GM19193 (cell line): ENCODE measurements around the gene PTPRO.

Source experiments
- POLR2A ChIP-seq: IDR thresholded peaks from 4 replicates; pipeline ENCODE4 v1.6.1; 2011; ENCODE audit not compliant: insufficient read depth, insufficient read length; ENCODE audit errors: extremely low read depth

The PTPRO gene

DNA sequence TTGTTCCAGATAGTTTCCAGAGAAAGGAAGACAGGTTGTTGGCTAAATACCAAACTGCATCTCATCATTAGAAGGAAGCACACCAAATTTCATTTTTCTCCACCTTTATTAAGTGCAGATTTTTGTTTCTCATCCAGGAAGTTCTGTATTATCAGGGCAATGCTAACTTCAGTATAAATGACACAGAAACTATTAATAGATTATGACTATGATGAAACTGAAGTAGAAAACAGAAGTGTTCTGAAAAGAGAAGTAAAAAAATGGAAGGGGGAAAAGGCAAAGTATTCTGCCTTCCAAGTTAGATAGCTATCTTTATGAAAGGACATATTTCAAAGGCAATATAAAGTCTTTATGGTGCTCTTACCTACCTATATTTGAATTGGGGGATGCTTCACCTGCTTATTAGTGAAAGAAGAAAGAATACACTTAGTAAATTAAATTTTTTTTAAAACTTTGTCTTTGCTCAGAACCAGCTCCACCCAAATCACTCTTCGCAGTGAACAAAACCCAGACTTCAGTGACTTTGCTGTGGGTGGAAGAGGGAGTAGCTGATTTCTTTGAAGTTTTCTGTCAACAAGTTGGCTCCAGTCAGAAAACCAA lies 223.9 kb downstream of the PTPRO start:
- TF ChIP-seq POLR2A: no peak

DNA sequence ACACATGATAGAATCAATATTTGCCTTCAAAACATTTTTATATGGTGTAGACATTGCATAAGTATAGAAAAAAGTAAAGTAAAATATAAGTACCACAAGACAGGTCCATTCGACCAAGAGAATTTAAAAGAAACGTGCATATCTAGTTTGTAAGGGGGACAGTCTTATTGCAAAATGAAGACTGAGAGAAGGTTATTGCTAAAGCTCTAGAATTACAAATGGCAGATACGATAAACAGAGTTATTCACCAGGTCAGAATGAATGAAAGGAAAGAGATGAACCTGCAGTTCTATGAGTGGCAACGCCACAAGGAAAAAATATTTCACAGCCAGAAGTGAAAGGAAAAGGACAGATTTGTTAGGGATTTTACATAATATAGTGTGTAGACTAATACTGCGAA lies 224.8 kb downstream of the PTPRO start:
- no peak for TF ChIP-seq POLR2A

DNA sequence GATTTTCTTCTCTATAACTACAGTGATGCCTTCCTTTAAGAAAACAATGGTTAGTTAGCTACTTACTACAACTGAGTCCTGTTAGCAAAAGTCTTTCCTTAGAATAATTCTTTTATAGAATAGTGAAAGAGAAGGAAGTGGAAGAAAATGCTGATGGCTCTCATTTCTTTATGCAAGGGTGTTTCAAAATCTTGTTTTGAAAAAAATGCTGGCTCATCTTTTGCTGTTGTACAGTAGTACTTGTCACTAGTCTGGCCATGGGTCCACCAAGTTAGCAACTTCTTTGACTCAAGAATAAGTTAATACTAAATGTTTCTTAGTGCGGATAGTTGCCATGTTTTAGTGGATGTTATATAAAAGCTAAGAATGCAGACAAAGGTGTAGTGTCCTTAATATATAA lies 225.4 kb downstream of the PTPRO start:
- no peak for TF ChIP-seq POLR2A

DNA sequence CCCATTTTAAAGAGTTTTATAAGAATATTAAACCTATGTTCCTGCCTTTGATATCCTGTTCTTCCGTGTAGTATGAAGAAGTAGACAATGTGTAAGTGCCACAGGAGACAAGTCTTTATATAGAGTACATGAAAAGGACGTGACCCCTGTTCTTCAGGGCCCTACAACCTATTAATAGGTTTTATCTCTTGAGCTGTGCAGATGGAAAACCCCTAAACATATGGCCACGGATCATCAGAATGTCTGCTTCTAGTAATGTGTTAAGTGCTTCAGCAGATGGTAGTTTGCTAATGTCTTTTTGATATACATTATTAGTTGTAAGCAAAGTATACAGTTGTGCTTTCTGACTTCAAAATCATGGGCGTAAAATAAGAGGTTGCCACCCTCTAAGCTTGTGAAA lies 228.5 kb downstream of the PTPRO start:
- TF ChIP-seq POLR2A: no peak

DNA sequence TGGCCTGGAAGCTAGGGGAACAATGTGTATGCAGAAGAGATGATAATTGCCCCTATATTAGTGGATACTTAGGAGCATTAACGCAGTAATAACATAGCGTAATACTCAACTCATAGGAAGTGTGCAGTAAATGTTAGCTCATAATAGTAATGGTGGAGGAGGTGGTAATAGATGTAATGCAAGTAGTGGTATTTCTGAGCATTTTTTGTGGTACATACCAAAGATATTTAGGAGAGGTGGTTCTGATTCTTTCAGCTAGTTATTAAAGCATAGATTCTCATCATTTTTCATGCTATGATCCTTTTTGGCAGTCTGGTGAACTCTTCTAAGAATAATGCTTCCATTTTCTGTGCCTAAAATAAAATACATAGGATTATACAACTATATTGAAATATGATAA lies 233.1 kb downstream of the PTPRO start:
- TF ChIP-seq POLR2A: no peak

DNA sequence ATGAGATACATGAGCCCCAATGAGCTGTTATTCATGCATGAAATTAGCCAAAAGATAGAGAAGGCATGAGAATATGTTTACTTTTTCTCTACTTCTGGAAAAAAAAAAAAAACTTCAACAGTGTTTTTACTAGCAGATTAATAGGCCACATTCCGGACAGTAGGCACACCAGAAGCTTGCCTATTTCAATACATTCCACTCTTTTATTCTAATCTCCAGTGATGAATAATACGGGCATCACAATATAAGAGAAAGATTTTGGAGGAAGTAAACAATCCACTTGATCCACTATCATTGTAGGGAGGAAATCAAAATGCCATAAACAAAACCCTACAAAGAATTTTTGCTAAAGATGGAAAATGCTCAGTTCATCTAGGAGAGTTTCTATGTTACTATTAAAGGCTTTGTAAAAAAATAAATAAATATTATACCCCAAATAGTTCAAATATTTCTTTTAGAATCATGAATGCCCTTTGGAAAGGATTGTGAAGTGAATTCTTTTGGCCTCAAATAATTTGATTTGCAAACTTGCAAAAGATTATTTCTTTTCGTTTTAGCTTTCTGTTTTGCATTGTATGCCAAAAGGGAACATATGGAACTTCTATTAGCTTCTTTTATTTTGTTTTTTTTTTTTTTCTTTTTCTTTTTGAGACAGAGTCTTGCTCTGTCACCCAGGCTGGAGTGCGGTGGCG lies 234.2 kb downstream of the PTPRO start:
- no peak for TF ChIP-seq POLR2A

DNA sequence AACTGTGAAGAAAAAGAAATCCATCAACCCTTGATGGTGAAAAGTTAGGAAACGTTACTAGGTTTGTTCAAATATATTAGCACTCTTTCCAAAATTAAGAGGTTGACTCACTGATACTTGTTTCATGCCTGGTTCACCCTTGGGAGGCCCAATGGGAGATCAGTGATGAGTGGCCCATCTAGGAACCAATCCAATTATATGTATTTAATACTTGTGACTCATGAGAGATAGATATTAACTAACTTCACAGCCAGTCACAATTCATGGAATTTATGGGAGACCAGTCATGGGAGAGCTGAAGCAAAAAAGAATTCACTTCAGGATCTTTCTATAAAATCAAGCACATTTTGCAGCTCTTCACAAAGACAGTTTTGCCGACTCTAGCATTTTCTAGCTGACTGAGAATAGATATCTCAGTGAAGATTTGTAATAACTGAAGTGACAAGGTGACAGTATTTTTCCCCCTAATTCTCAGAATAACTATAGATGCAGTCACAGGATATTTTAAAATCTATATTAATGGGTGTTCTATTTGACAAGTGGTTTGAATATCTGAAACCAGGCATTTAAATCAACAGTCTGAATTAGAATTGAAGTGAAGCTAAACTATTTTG lies 236.7 kb downstream of the PTPRO start:
- TF ChIP-seq POLR2A: no peak

DNA sequence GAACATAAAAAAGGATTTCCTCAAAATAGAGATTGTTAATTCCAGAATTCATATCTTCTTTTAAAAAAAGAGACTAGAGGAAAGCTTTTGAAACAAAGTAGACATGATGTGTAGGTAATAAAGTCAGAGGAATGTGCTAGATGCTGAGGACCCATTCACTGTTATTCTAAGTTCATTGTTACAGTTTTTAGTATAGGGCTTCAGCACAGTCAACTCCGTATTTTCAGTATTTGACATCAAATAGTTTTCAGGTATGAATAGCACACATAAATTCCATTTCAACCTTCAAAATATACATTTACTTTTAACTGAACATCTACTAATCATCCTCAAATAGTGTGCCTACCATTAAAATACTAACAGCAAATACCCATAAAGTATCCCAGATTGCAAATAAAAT lies 239.1 kb downstream of the PTPRO start:
- no peak for TF ChIP-seq POLR2A

DNA sequence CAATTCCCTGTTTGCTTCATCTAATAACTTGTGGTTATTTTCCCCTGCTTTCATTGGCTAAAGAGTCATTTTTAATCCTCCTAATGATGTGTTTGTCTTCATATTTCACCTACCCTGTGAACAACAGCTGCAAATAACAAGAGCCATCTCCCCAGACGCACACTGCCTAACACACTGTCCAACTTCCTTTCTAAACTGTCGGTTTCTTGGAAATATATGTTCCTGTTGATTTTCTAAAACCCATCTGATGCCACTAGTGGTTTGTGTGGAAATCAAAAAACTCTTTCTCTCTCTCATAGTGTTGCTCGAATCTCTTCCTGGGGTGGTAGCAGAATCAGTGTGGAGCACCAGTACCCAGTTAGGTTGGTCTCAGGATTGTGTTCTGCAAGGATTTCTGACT lies 240.0 kb downstream of the PTPRO start:
- TF ChIP-seq POLR2A: no peak

DNA sequence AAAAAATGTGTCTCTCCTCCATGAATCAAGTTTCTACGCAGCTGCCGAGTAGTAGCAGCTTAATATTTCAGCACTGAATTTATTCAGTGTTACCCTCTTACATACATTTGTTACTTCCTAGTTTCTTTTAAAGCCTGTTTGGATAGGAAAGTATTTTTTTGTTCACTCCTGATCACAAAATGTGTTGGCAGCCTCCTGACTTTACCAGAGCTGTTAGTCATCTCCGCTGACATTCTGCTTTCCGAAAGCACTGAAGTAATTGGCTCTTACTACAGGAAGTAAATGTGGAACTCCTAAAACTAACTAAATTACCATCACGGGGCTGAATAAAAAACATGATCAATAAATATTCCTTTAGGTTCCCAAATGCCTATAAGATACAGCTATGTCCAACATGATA lies 241.4 kb downstream of the PTPRO start:
- TF ChIP-seq POLR2A: no peak

DNA sequence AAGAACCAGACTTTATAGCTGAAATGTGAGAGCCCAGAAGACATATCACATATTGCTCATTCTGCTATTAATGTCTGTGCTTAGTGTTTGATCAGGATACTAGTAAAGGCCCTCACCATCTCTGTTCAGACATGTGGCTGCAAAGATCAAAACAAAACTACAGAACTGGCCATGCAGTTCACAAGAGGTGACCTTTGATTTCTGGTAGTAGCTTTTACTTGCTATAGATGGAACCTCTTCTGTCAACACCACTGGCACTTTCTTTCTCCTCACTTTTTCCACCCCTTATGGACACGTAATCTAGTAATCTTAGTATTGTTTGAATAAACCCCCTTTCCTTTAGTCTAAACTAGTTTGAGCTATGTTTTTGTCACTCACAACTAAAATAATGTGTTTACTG lies 252.0 kb downstream of the PTPRO start:
- no peak for TF ChIP-seq POLR2A

DNA sequence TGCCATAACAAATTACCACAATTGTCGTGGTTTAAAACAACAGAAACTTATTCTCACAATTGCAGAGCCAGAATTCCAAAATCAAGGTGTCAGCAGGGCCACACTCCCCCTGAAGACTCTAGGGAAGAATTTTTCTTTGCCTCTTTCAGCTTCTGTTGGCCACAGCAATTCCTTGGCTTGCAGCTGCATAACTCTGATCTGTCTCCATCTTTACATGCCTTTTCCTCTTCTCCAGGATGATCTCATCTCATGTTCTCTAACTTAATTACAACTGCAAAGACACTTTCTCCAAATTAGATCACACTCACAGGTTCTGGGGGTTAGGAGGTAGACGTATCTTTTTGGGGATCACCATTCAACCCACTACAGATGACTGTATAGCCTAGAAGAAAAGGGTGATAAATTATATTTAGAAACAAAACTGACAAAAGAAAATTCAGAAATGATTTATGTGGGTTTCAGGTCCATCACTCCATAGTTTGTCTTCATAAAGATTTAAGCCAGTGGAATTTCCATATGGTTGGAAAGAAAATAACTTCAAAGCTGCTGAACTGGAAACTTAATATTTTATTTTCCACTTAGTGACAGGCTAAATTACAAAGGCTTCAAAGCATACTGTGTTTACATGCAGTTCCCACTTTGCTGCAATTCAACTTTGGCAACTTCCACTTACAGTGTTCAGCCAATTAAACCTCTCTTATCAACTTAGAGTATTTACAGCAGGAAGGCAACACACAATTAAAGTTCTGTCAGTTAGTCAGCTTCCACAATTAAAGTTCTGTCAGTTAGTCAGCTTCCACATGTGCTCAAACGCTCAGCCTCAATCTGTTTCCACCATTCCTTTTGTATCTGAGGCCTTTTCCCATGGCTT lies 253.6 kb downstream of the PTPRO start:
- no peak for TF ChIP-seq POLR2A

DNA sequence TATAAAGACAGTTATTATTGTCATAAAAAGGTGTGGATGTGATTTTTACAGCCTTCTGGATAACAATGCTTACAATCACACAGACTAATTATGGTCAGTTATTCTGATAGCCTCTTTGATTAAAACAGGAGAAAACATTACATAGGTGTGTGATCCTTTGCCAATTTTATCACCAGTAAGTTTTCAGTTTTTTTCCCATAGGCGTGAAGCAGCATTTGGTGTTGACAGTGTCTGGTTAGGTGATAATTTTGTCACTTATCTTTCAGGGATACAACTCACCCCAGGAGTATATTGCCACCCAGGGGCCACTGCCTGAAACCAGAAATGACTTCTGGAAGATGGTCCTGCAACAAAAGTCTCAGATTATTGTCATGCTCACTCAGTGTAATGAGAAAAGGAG lies 258.1 kb downstream of the PTPRO start:
- TF ChIP-seq POLR2A: no peak

DNA sequence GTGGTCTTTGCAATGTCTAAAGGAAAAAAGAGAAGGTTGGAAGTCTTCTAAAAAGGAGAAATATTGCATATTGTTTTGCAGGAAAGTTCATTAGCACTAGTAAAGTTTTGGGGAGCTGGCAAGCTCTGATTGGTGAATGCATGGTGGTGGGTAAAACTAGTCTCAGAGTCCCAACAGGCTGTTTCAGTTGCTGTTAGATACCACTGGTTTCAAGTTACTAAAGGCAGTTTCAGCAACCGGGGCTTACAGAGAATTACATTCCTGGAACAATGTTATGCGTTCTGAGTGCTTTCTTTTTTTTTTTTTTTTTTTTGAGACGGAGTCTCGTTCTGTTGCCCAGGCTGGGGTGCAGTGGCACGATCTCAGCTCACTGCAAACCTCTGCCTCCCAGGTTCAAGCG lies 258.7 kb downstream of the PTPRO start:
- TF ChIP-seq POLR2A: no peak

DNA sequence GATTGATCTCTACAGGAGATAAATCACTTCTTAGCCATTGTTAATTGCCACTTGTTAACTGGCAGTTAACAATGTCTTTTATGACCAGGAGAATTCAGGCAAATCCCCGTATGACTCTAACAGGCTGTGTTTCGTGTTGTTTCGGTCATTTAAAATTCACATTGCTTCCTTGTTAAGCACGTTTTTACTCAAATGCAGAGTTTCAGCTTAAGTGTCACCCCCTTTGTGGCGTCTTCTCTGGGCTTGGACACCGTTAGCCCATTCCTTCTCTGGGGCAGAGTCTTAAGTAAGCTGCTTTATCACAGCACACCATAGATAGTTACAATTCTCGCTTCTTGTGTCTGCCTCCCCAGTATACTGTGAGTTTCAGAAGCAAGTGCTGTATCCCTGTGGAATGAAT lies 261.5 kb downstream of the PTPRO start:
- TF ChIP-seq POLR2A: no peak

DNA sequence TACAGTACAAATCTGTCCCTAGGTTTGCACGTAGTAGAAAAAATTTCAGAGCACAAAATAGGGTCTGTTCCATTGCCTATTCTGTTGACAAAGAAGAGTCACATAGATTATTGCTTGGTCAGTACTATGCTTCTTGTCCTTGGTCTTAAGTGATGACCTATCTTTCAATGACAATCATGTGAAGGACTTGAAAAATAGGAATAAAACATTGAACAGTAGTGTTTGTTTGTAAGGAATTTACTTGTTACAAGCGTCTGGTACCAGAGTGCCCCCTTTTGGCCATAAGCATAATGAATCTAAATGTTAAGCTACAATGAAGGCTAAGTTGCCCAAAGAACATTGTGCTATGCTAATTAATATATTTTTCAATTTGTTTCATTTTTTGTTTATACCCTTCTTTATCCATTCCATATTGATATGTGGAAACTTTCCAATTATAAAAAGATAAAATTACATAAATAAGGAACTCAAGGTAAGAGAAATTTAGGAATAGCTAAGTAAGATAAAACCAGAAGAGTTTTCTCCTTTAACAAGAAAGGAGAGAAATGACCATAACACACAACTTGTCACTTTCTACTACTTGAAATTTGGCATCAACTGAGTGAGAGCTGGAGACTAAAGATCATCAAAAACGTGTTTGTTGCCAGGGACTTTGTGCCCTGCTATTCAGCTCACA lies 262.2 kb downstream of the PTPRO start:
- no peak for TF ChIP-seq POLR2A
